GM19395 (cell line): ENCODE data around the gene ROR1.

Experiments used
- ATAC-seq: cut with Tn5 transposase; IDR thresholded peaks from one replicate; pipeline ENCODE4 v1.9.1; 2021; ENCODE audit warnings: mild to moderate bottlenecking, moderate library complexity; ENCODE audit not compliant: unreplicated experiment

Gene ROR1

GRCh38 chr1:63960326-63960725 is 186.5 kb downstream of the ROR1 start:
- ATAC-seq, result no peak

- ATAC-seq, result no peak
These were observed 192.2 kb downstream of the ROR1 start for GRCh38 chr1:63966016-63966415.

- no peak for ATAC-seq
These were observed 194.1 kb downstream of the ROR1 start for GRCh38 chr1:63967901-63968300.

GRCh38 chr1:63968663-63969440 is 195.0 kb downstream of the ROR1 start:
- no peak for ATAC-seq

GRCh38 chr1:63969441-63969901 is 195.7 kb downstream of the ROR1 start:
- no peak for ATAC-seq

- no peak for ATAC-seq
These were observed 197.7 kb downstream of the ROR1 start for GRCh38 chr1:63971557-63971956.

- ATAC-seq, result no peak
These were observed 199.2 kb downstream of the ROR1 start for GRCh38 chr1:63973005-63973419.

GRCh38 chr1:63974966-63975365 is 201.1 kb downstream of the ROR1 start:
- no peak for ATAC-seq

GRCh38 chr1:63975481-63975880 is 201.7 kb downstream of the ROR1 start:
- ATAC-seq, result no peak

- no peak for ATAC-seq
These were observed 202.2 kb downstream of the ROR1 start for GRCh38 chr1:63976006-63976405.

GRCh38 chr1:63977466-63977865 is 203.6 kb downstream of the ROR1 start:
- ATAC-seq, result no peak

- ATAC-seq, result no peak
These were observed 207.1 kb downstream of the ROR1 start for GRCh38 chr1:63980740-63981407.

- no peak for ATAC-seq
These were observed 207.6 kb downstream of the ROR1 start for GRCh38 chr1:63981408-63981773.

- no peak for ATAC-seq
These were observed 208.4 kb downstream of the ROR1 start for GRCh38 chr1:63982201-63982600.

- ATAC-seq, result no peak
These were observed 209.8 kb downstream of the ROR1 start for GRCh38 chr1:63983391-63984256.

- ATAC-seq, result no peak
These were observed 210.6 kb downstream of the ROR1 start for GRCh38 chr1:63984257-63984929.

- no peak for ATAC-seq
These were observed 211.1 kb downstream of the ROR1 start for GRCh38 chr1:63984930-63985290.

- ATAC-seq, result no peak
These were observed 213.3 kb downstream of the ROR1 start for GRCh38 chr1:63987014-63987627.

- ATAC-seq, result no peak
These were observed 213.8 kb downstream of the ROR1 start for GRCh38 chr1:63987628-63988024.

- no peak for ATAC-seq
These were observed 215.1 kb downstream of the ROR1 start for GRCh38 chr1:63988941-63989340.

- no peak for ATAC-seq
These were observed 217.9 kb downstream of the ROR1 start for GRCh38 chr1:63991685-63992084.
